Dendritic cell treated with granulocyte-macrophage colony-stimulating factor and Interleukin-4, amounts not matched to agents 40 ng/mL and 50 ng/mL, for 4 days (primary cell): Measurements from ENCODE around the gene HILPDA.
"Not testable (repeated sequence)": the region's sequence is repeated elsewhere in the genome, so short reads cannot be mapped to it uniquely, and the experiment has no call there.

ENCODE experiments used
- H3K27ac Mint-ChIP-seq: one replicate; pipeline ENCODE4 v1.8.0; 2022; ENCODE audit warnings: mild to moderate bottlenecking, mixed read lengths
- H3K27me3 Mint-ChIP-seq: one replicate; pipeline ENCODE4 v1.8.0; 2022; ENCODE audit warnings: mild to moderate bottlenecking, mixed read lengths
- H3K36me3 Mint-ChIP-seq: one replicate; pipeline ENCODE4 v1.8.0; 2022; ENCODE audit warnings: low read depth, mixed read lengths
- H3K4me1 Mint-ChIP-seq: one replicate; pipeline ENCODE4 v1.8.0; 2022; ENCODE audit warnings: low read depth, mixed read lengths
- H3K4me3 Mint-ChIP-seq: one replicate; pipeline ENCODE4 v1.8.0; 2022; ENCODE audit warnings: mild to moderate bottlenecking, moderate library complexity, mixed read lengths
- H3K9me3 Mint-ChIP-seq: one replicate; pipeline ENCODE4 v1.8.0; 2022; ENCODE audit warnings: mixed read lengths
- intact Hi-C: fragments of 100-400 bp; cut with micrococcal nuclease; formaldehyde crosslinking; loops from one replicate; pipeline ENCODE4 v1.15.0; 2022

The HILPDA gene

DNA sequence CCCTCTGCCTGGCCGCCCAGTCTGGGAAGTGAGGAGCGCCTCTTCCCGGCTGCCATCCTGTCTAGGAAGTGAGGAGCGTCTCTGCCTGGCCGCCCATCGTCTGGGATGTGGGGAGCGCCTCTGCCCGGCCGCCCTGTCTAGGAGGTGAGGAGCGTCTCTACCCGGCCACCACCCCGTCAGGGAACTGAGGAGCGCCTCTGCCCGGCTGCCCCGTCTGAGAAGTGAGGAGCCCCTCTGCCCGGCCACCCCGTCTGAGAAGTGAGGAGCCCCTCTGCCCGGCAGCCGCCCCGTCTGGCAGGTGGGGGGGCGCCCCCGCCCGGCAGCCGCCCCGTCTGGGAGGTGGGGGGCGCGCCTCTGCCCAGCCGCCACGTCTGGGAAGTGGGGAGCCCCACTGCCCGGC lies 7.7 kb downstream of the HILPDA start:
- H3K27me3 Mint-ChIP-seq, H3K27ac Mint-ChIP-seq, H3K9me3 Mint-ChIP-seq, intact Hi-C loops, H3K4me3 Mint-ChIP-seq: not testable (repeated sequence)
- peaks cover 31% of the 10 kb centered on the region for H3K36me3 Mint-ChIP-seq
- peaks cover 12% of the 10 kb centered on the region for H3K4me1 Mint-ChIP-seq

DNA sequence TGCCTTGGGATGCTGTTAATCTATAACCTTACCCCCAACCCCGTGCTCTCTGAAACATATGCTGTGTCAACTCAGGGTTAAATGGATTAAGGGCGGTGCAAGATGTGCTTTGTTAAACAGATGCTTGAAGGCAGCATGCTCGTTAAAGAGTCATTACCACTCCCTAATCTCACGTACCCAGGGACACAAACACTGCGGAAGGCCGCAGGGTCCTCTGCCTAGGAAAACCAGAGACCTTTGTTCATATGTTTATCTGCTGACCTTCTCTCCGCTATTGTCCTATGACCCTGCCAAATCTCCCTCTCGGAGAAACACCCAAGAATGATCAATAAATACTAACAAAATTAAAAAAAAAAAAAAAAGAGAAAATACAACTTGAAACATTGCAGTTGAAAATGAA lies 8.3 kb downstream of the HILPDA start:
- H3K36me3 Mint-ChIP-seq, result peaks cover 31% of the 10 kb centered on the region
- H3K27ac Mint-ChIP-seq, H3K9me3 Mint-ChIP-seq, H3K27me3 Mint-ChIP-seq, H3K4me3 Mint-ChIP-seq, H3K4me1 Mint-ChIP-seq, intact Hi-C loops: not testable (repeated sequence)

DNA sequence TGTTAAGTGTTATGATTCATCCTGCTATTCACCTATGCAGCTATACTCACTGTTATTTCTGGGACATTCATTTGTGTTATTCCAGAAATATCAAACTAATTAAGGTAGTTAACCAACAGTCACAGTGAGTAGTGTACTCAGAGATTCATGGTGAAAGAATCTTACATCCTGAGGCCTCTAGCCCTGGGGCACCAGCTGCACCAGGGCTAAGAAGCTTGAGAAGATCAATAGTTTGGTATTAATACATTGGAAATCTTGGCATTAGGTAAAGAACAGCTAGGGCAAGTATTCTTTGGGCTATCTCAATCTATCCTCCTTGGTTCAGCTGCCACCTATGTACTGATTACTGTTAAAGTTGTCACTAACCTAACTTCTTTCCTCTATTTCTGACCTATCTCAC lies 11.2 kb downstream of the HILPDA start:
- H3K9me3 Mint-ChIP-seq, intact Hi-C loops, H3K27ac Mint-ChIP-seq, H3K4me3 Mint-ChIP-seq, H3K4me1 Mint-ChIP-seq, H3K27me3 Mint-ChIP-seq: not testable (repeated sequence)
- peaks cover 31% of the 10 kb centered on the region for H3K36me3 Mint-ChIP-seq

DNA sequence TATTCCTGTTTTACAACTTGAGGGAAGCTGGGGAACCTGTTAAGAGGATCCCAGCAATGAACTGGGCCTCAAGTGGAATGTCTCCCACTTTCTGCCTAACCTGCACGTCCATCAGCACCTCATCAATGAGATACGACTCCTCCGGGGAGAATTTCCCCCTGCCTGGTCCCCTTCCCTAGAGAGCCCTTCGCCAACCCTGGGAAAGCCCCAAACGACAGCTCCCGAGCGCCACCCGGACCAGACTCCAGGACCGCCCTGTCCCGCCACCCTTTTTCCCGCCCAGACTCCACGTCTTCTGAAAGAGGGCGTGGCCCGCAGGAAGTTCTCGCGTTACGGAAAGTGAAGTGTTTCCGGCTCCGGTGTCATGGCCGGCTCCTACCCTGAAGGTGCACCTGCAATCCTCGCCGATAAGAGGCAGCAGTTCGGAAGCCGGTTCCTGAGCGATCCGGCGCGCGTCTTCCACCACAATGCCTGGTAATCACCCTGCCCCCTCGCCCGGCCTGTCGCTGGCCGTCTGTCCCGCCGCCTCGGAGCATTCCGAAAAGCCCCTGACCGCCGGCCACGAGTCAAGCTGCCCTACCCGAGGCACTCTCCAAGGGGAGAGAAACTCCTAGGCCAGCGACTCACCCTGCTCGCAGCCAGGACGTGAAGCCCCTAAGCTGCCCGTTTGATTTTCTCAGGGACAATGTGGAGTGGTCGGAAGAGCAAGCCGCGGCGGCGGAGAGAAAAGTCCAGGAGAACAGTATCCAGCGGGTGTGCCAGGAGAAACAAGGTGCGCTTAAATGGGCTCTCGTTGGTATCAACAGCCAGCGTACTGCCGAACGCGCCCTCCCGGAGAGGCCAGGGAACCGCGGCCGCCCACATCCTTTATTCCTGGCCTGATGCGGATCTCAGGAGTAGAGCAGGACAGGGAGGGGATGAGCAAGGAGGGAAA lies 21.0 kb downstream of the HILPDA start, which contains the start of gene METTL2B:
METTL2B (plus strand) TSS at position 347 of the 934 bp plus-strand sequence; CDS start at position 365, 18 bp downstream.
- H3K9me3 Mint-ChIP-seq, H3K27me3 Mint-ChIP-seq: not testable (repeated sequence)
- H3K36me3 Mint-ChIP-seq, result peaks cover 35% of the 10 kb centered on the region
- intact Hi-C loops, result loop anchor here (5.0 kb wide), 3 partner anchors 56 to 406 kb away; partner anchors contain the start of gene RBM28
- H3K4me1 Mint-ChIP-seq, result peaks cover 15% of the 10 kb centered on the region
- peak within 1 kb of the TSS; percentile 97 for H3K27ac Mint-ChIP-seq
- H3K4me3 Mint-ChIP-seq, result peak within 1 kb of the TSS; percentile 96

DNA sequence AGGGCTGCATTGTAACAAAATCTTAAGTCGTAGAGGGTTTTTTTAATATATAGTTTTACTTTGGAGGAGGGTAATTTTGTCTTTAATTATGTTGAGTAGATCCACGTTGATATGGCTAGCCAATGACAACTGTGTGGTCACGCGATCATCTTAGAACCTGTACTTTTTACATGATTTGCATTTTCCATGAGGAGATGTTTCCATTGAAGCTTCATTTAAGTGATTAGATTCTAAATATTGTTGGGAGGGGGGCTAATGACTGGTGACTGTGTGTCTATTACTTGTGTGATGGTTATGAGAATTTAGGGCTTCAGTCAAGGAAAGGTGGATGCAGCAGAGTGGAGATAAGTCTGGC lies 21.6 kb downstream of the HILPDA start:
- intact Hi-C loops, result loop anchor here (5.0 kb wide), 3 partner anchors 55 to 405 kb away; partner anchors contain the start of gene RBM28
- not testable (repeated sequence) for H3K27me3 Mint-ChIP-seq, H3K9me3 Mint-ChIP-seq
- Mint-ChIP-seq H3K4me1 (peaks cover 15% of the 10 kb centered on the region), H3K4me3 (peak overlapping the region; percentile 96), H3K36me3 (peaks cover 42% of the 10 kb centered on the region), H3K27ac (peak overlapping the region; percentile 97)

DNA sequence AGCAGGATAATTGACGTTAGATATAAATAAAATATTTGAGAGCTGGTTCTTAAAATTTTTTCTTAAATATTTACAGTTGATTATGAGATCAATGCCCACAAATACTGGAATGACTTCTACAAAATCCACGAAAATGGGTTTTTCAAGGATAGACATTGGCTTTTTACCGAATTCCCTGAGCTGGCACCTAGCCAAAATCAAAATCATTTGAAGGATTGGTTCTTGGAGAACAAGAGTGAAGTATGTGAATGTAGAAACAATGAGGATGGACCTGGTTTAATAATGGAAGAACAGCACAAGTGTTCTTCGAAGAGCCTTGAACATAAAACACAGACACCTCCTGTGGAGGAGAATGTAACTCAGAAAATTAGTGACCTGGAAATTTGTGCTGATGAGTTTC lies 23.4 kb downstream of the HILPDA start:
- Mint-ChIP-seq H3K4me1 (peaks cover 15% of the 10 kb centered on the region), H3K36me3 (peaks cover 54% of the 10 kb centered on the region)
- H3K4me3 Mint-ChIP-seq, H3K27ac Mint-ChIP-seq, H3K27me3 Mint-ChIP-seq, H3K9me3 Mint-ChIP-seq: not testable (repeated sequence)
- intact Hi-C loops, result loop anchor here (5.0 kb wide), 3 partner anchors 53 to 403 kb away; partner anchors contain the start of gene RBM28

DNA sequence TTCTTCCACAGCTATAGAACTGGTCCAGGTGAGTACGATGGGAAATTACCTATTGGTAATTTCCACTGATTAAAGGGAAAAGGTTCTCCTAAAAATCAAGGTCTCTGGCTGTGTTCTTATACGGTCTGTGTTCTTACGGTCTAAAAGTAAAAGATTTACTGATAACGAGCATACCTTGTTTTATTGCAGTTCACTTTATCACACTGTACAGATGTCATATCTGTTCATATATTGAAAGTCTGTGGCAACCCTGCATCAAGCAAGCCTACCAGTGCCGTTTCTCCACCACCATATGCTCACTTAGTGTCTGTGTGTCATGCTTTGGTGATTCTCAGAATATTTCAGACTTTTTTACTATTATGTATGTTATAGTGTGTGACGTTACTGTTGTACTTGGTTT lies 32.5 kb downstream of the HILPDA start:
- H3K4me3 Mint-ChIP-seq, H3K4me1 Mint-ChIP-seq, H3K27me3 Mint-ChIP-seq, H3K27ac Mint-ChIP-seq, intact Hi-C loops, H3K9me3 Mint-ChIP-seq: not testable (repeated sequence)
- peaks cover 83% of the 10 kb centered on the region for H3K36me3 Mint-ChIP-seq

DNA sequence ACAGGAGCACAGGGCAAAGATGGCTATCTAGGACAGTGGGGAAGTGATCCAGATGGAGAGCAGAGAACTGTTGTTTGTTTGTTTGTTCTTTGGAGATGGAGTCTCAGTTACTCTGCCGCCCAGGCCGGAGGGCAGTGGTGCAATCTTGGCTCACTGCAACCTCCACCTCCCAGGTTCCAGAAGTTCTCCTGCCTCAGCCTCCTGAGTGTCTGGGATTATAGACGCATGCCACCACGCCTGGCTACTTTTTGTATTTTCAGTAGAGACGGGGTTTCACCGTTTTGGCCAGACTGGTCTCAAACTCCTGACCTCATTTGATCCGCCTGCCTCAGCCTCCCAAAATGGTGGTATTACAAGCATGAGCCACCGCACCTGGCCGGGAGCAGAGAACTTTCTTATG lies 41.7 kb downstream of the HILPDA start:
- intact Hi-C loops, result no loop called here
- H3K27ac Mint-ChIP-seq, result no peak overlapping the region
- H3K36me3 Mint-ChIP-seq, result peaks cover 94% of the 10 kb centered on the region
- H3K9me3 Mint-ChIP-seq, result no peaks in the 10 kb centered on the region
- no peak overlapping the region for H3K4me3 Mint-ChIP-seq
- H3K4me1 Mint-ChIP-seq, result no peaks in the 10 kb centered on the region
- H3K27me3 Mint-ChIP-seq, result no peaks in the 10 kb centered on the region

DNA sequence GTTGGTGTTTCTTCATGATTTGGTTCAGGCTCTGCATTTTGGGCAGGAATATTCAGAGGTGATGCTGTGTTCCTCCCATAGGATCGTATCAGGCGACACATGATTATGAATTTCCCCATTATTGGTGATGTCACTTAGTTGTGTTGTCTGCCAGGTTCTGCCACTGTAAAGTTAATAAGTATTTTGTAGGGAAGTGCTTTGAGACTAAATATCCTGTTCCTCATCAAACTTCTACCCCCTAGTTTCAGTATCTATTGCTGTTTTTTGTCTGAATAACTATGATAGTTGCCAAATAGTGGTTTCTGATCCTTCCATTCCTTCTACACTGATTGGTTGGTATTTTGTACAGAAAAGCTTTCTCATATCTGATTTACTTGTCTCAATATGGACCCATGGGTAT lies 49.7 kb downstream of the HILPDA start:
- H3K27me3 Mint-ChIP-seq, H3K27ac Mint-ChIP-seq, H3K4me1 Mint-ChIP-seq, H3K9me3 Mint-ChIP-seq, intact Hi-C loops, H3K4me3 Mint-ChIP-seq: not testable (repeated sequence)
- peaks cover 33% of the 10 kb centered on the region for H3K36me3 Mint-ChIP-seq

DNA sequence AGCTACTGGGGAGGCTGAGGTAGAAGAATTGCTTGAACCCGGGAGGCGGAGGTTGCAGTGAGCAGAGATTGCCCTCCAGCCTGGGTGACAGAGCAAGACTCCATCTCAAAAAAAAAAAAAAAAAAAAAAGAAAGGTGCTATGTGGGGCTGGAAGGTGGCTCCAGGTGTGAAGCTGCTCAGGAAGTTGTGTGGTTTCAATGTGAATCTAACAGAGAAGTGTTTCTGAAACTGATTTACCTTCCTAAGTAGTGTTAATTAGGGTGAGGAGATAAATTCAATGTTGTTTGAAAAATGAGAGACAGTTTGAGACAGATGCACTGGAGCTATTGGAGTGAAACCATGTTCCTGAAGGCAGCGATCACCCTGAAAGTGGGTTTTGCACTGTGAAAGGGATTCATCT lies 51.1 kb downstream of the HILPDA start:
- H3K9me3 Mint-ChIP-seq, H3K27ac Mint-ChIP-seq, intact Hi-C loops, H3K4me1 Mint-ChIP-seq, H3K4me3 Mint-ChIP-seq, H3K27me3 Mint-ChIP-seq: not testable (repeated sequence)
- H3K36me3 Mint-ChIP-seq, result peaks cover 19% of the 10 kb centered on the region

DNA sequence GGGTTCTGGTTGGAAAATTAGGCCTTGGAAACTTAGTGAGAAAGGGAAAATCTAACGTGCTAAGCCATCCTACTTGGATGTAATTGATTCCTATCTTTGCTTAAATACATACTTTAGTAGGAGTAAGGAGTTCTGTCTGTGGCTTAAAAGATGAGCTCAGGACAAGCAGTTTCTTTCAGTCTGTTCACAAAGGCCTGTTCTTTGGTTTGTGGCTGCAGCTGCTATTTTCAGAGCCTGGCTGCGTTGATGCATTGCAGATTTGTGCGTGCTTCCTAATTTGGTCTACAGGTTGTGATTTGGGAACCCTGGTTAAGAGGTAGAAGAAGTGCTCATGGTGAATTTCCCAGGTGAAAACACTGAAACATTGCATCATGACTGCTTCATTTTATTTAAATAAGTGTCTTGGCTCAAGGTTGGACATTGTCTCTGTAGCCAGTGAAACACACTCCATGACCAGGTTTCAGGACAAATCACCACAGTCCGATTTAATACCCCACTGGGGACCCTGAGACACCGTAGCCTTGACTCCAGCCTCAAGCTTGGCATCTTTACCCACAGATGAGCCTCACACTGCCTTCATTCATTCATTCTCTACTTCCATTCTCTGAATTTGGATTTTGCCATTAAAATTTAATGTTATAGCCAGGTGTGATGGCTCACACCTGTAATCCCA lies 51.8 kb downstream of the HILPDA start:
- H3K27ac Mint-ChIP-seq, H3K4me3 Mint-ChIP-seq, H3K9me3 Mint-ChIP-seq, intact Hi-C loops, H3K4me1 Mint-ChIP-seq, H3K27me3 Mint-ChIP-seq: not testable (repeated sequence)
- H3K36me3 Mint-ChIP-seq, result peaks cover 13% of the 10 kb centered on the region
